ENCODE measurements around the gene RASAL1.

DNA sequence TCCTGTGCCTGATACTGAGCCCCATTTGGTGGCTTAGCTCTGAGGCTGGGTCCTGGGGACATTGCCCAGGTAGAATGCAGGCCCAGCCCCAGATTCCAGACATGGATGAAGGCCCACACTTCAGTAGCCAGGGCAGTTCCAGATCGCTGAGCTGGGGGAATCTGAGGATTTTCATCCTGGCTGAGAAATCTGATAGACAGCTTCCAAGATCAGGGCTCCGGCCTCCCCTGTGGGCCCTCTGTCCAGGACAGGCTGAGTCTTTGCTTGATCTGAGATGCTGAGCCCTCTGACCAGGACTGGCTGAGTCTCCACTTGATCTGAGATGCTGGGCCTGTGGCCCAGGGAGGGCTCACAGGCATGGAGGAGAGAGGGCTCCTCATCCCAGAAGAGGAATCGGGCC, 3.3 kb upstream of the RASAL1 start:
- TF ChIP-seq, protein P1, sequence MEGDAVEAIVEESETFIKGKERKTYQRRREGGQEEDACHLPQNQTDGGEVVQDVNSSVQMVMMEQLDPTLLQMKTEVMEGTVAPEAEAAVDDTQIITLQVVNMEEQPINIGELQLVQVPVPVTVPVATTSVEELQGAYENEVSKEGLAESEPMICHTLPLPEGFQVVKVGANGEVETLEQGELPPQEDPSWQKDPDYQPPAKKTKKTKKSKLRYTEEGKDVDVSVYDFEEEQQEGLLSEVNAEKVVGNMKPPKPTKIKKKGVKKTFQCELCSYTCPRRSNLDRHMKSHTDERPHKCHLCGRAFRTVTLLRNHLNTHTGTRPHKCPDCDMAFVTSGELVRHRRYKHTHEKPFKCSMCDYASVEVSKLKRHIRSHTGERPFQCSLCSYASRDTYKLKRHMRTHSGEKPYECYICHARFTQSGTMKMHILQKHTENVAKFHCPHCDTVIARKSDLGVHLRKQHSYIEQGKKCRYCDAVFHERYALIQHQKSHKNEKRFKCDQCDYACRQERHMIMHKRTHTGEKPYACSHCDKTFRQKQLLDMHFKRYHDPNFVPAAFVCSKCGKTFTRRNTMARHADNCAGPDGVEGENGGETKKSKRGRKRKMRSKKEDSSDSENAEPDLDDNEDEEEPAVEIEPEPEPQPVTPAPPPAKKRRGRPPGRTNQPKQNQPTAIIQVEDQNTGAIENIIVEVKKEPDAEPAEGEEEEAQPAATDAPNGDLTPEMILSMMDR (conservative IDR thresholded peaks at IDR 0.05 in 1 of 2, IDR thresholded peaks at IDR 0.05 in 1 of 2; ENCODE audit: extremely low read depth in 1 of 2, insufficient read depth in 1 of 2, low read depth in 1 of 2, low read length in 2 of 2) = no peak
- no peak for TF ChIP-seq EZH2 (IDR thresholded peaks at IDR 0.05; ENCODE audit: borderline replicate concordance, low read length)
